Measurements from ENCODE around the gene IL2RA. TPM values are rescaled to one million over a fixed set of nuclear protein-coding genes. Genes with fewer than 3 reads are reported as not detected.
A peak's percentile ranks its signal among the peaks of the same experiment; 100 is the strongest.

IL2RA gene
- total and polyA plus RNA-seq, 9 of the 15 experiments (the other 6 are each of a cell fraction or from before 2014, with no cell fraction given), result 0.95 TPM; not detected in 8

- TF ChIP-seq CUX1 (CRISPR knock-in tag; IDR thresholded peaks at IDR 0.05) (no peak), MGA (IDR thresholded peaks at IDR 0.05) (peak; percentile 91), CCAR2 (IDR thresholded peaks at IDR 0.05; ENCODE audit: low read depth, low read length) (no peak), RFX7 (CRISPR knock-in tag; IDR thresholded peaks at IDR 0.05) (no peak), SMAD4 (CRISPR knock-in tag; conservative IDR thresholded peaks at IDR 0.05) (0 out of 2 replicates have a peak, but pooled peaks have one; percentile 40), IRF2 (CRISPR knock-in tag; IDR thresholded peaks at IDR 0.05) (no peak), ZNF311 (CRISPR knock-in tag; IDR thresholded peaks at IDR 0.05) (0 out of 2 replicates have a peak, but pooled peaks have one; percentile 21)
- TF ChIP-seq, protein P1, sequence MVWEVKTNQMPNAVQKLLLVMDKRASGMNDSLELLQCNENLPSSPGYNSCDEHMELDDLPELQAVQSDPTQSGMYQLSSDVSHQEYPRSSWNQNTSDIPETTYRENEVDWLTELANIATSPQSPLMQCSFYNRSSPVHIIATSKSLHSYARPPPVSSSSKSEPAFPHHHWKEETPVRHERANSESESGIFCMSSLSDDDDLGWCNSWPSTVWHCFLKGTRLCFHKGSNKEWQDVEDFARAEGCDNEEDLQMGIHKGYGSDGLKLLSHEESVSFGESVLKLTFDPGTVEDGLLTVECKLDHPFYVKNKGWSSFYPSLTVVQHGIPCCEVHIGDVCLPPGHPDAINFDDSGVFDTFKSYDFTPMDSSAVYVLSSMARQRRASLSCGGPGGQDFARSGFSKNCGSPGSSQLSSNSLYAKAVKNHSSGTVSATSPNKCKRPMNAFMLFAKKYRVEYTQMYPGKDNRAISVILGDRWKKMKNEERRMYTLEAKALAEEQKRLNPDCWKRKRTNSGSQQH (CRISPR knock-in tag; IDR thresholded peaks at IDR 0.05), result peak; percentile 75; the same call in 1 of the 2 replicates
Observed at GRCh38 chr10:6053816-6054631, 8.1 kb downstream of the IL2RA start (continued).
